ENCODE results near the gene ACADVL. TPM values are rescaled to one million over a fixed set of nuclear protein-coding genes. Genes with fewer than 3 reads are reported as not detected.

The ACADVL gene
- total RNA-seq, 1 experiment from 2014 or later: 250 TPM

DNA sequence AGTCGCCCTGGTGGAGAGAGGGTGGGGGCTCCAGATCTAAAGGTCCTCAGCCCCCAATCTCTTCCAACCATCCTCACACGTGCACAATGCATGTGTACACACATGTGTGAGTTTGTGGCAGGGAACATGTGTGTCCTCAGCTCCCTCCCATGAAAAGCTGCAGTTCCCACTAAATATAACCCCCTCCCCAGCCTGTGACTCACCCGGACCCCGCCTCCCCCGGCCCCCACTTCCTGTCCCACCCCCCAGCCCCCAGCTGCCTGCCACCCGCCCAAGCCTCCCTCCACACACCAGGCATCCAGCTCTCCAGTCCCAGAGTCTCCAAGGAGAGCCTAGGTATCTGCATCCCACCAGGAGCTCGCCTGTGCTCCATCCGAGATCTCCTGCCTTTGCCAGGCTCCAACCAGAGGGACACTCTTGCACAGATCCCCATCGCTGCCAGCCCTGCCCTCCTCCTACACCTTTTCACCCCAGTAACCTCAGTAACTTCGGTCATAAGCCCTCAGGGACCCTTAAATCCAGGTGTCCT is 4.0 kb upstream of the ACADVL start:
- DNase-seq (ENCODE audit: extremely low read depth, low read depth): no peak

DNA sequence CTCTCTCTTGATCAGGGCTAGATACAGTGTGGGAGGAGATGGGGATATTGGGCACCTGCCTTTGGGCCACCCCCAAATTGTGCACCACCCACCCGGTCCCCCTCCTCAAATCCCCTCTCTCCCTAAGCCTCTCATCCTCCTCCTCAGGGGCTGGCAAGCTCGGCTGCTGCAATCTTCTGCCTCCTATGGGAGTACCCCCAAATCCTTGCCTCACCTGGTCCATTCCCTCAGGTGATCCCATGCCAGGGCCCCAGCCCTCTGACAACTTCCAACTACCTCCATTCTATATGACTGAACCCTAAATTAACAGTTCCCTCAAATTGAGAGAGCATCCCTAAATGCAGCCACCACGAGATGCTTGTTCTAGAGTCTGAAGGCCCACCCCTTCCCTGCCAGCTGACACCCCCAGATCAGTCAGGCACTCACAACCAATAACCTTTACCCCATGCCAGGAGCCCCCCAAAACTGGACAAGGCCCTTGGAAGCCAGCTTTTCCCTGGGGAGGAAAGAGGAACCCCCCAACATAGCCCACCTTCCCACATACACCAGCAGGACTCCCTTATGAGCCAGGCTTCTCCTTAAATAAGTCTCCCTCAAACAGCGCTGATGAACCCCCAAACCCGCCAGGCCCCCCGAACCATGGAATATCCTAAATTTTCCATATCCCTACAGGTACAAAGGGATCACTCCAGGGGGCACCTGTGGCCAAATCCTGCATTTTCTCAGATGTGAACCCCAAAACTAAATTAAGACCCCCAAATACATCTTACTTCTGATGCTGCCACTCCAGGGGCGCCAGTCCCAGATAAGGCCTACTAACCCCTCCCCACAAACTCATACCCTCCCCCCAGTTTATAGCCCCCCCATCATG is 3.3 kb upstream of the ACADVL start:
- no peak for DNase-seq (ENCODE audit: extremely low read depth, low read depth)

DNA sequence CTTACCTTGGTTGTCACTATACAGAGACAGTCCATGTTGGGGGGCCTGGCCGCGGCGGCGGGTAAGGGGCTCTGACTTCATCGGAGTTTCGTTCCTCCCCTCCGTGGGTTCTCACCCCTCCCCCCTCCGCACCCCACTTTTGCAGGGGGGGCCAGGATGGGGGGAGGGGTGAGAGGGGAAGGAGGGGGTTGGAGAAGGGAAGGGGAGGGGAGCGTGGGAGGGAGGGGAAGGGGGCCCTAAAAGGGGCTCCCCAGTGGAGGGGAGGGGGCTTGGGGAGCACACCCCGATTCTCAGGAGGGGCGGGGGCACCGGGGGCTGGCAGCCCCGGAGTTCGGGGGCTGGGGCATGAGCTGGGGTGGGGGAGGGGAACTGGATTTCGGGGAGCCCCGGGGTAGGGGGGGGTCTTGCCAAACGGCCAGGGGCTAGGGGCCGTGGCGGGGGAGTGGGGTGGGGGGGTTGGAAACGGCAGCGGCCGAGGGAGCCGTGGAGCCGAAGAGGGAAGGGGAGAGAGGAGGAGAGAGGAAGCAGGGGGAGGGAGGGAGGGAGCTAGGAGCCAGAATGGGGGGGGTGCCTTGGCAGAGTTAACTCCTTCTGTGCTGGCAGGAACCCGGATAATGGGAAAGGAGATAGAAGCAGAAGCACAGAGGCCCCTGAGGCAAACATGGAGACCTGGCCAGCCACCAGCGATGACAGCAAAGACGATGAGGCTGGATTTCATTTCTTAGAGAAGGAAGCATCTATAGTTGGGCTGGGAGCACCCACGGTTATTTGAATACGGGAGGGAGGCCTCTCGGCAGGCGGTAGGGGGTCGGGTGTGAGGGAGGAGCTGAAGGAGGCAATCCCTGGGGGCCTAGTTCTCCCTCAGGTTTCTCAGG is 2.4 kb upstream of the ACADVL start:
- DNase-seq (ENCODE audit: extremely low read depth, low read depth): no peak

DNA sequence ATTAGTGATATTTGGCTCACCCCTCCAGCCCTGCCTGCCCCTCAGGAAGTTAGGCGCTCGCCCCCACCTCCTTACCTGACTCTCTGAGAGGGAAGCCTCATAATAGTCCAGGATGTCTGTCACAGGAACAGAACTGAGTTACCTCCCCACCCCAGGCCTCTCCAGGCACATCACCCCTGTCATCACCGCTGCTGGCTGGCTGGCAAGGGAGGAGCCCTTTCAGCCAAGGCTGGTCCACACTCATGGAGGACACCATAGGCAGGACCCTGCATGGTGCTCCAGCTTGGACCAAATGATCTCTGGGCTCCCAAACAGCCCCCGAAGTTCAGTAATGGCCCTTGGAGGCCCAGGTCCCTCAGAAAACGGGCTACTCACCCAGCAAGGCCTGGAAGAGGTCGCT is 1.6 kb upstream of the ACADVL start:
- DNase-seq (ENCODE audit: extremely low read depth, low read depth): no peak

DNA sequence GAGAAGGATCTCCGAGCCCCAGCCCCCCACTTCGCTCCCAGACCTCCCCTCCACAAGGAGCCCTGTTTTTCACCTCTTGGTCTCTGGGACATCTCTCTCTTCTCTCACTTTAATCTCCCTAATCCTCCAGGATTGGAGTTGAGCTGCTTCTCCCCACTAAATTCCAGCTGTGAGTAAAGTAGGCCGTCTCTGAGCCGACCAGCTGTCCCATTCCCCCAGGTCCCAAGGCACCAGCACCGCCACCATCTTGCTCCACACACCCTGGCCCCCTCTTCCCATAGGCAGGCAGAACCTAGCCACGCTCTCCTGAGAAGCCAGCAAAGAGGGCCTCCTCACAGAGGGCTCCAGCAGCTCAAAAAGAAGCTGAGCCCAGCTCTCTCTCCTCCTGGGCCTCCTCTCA is 980 bp upstream of the ACADVL start:
- DNase-seq (ENCODE audit: extremely low read depth, low read depth): no peak

DNA sequence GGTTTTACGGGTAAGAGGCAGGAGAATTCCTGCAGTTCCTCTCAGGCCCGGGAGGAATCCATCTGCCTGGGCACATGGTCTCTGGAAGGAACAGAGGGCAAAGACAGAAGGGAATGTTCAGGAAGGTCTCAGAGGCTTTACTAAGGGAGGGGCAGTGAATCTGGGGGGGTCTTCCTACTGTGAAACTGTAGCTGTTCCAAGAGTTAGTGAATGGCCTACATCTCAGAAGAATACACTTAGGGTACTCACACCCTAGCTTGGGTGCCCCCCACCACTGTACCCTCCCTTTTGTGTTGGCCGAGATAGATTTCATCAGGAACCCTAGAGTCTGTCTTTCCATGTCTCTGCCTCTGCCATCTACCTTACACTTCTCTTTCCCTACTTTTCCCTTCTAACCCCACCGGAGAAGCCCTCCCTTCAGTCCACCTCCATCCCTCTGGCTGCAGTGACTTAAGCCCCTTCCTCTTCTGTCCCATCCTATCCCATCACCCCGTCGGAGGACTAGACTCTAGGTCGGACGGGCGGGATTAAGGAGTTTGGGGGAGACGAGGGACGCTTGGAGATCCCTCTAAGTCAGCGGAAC is 418 bp upstream of the ACADVL start:
- DNase-seq (ENCODE audit: extremely low read depth, low read depth): no peak

DNA sequence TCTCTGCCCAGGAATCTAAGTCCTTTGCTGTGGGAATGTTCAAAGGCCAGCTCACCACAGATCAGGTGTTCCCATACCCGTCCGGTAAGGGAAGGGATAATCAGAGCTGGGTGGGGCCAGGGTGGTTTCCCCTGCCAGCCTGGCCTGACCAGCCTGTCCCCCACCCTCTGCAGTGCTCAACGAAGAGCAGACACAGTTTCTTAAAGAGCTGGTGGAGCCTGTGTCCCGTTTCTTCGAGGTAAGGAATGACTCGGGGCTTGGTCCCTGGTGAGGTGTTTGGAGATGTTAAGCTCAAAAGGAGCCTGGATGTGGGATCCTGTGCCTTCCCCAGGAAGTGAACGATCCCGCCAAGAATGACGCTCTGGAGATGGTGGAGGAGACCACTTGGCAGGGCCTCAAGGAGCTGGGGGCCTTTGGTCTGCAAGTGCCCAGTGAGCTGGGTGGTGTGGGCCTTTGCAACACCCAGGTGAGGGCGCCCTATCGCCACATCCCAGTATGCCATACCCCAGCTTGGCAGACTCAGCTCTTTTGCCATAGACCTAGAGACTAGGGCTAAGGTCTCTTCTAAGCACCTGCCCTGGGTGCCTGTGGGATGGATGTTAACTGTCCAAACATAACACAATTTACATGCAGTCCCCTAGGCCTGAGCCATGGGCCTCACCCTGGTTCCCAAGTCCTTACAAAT is 997 bp downstream of the ACADVL start:
- DNase-seq (ENCODE audit: extremely low read depth, low read depth): peak; percentile 74

DNA sequence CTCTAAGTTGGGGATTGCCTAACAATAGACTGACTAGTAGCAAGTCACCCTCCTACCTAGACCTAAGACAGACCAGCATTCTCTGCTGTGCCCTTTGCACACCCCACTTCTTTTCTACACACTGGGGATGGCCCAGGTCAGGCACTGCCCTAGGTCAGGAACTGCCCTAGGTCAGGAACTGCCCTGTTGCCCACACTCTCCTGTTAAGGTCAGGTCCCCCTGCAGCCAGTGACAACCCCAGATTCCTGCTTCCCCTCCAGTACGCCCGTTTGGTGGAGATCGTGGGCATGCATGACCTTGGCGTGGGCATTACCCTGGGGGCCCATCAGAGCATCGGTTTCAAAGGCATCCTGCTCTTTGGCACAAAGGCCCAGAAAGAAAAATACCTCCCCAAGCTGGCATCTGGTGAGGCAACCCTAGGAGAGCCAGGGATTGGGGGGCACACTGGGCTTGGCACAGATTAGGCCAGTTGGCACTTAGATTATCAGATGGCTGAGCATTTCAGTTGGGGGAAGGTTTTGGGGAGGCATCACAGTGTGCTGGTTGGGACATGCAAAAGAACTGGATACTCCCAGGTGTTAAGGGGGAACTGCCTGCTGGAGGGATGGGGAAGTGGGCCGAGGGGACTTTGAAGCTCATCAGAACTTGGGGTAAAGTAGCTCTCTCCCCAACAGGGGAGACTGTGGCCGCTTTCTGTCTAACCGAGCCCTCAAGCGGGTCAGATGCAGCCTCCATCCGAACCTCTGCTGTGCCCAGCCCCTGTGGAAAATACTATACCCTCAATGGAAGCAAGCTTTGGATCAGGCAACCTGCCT is 1.7 kb downstream of the ACADVL start:
- DNase-seq (ENCODE audit: extremely low read depth, low read depth): no peak

DNA sequence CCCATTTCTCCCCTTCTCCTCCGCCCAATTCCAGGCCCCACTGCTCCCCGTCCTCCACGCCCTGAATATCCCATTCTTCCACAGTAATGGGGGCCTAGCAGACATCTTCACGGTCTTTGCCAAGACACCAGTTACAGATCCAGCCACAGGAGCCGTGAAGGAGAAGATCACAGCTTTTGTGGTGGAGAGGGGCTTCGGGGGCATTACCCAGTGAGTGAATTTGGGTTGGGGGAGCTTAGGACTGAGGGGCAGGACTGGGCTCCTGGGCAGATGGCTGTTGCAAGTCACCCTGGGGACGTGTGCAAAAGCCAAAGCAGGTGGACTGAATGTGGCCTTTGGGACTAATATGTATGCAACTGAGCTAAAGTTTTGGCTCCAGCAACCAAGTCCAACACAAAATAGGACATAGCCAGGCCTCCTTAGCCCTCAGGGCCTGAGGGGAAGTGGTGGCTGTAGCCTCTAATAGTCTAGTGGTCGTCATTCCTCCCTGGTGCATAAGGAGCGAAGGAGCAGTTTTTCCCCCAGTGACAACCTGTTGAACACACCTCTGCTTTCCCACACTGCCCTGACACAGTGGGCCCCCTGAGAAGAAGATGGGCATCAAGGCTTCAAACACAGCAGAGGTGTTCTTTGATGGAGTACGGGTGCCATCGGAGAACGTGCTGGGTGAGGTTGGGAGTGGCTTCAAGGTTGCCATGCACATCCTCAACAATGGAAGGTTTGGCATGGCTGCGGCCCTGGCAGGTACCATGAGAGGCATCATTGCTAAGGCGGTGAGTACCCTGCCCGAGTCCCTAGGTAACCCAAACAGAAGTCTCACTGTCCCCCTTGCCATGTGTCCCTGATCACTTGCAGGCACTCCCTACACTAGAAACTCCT is 2.6 kb downstream of the ACADVL start:
- no peak for DNase-seq (ENCODE audit: extremely low read depth, low read depth)

DNA sequence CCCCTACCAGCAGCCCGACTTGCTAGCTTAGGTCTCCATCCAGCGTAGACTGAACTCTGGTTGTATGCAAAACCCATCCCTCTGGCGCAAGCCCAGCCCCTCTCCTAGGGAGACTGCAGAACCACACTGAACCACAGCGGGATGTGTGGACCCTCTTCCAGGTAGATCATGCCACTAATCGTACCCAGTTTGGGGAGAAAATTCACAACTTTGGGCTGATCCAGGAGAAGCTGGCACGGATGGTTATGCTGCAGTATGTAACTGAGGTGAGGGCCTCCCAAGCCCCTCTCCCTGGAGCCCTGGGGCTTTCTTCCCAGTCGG is 3.2 kb downstream of the ACADVL start:
- DNase-seq (ENCODE audit: extremely low read depth, low read depth): no peak

DNA sequence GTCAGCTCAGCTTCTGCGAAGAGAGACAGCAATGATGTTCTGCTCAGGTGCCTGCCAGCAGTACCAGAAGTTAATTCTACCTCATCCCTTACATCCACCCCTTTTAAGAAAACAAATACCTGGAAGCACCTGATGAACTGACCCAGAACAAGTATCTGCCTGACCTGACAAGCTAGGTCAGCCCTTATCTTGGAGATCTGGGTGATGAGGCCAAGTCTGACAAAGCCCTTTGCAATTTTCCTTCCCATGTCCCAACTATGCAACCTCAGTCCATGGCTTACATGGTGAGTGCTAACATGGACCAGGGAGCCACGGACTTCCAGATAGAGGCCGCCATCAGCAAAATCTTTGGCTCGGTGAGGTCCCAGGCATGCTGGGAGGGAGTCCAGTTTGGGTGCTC is 3.6 kb downstream of the ACADVL start:
- no peak for DNase-seq (ENCODE audit: extremely low read depth, low read depth)

DNA sequence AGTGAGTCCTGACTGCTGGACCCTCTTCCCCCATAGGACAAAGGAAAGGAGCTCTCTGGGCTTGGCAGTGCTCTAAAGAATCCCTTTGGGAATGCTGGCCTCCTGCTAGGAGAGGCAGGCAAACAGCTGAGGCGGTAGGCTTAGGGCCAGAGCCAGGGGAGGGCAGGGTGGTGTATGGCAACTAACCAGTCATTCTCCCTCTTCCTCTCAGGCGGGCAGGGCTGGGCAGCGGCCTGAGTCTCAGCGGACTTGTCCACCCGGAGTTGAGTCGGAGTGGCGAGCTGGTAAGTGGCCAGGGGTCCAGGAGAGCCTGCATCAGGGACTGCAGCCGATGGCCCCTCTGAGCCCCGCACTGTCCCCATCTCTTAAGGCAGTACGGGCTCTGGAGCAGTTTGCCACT is 4.4 kb downstream of the ACADVL start:
- DNase-seq (ENCODE audit: extremely low read depth, low read depth): no peak

DNA sequence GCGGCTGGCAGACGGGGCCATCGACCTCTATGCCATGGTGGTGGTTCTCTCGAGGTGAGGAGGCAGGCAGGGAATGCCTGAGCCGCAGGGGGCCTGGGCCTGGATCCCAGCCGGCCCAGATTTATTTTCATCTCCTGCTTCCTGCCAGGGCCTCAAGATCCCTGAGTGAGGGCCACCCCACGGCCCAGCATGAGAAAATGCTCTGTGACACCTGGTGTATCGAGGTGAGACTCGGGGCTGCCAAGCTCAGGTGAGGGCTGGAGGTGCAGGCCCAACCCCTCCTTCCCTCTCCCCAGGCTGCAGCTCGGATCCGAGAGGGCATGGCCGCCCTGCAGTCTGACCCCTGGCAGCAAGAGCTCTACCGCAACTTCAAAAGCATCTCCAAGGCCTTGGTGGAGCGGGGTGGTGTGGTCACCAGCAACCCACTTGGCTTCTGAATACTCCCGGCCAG is 4.9 kb downstream of the ACADVL start:
- DNase-seq (ENCODE audit: extremely low read depth, low read depth): no peak

DNA sequence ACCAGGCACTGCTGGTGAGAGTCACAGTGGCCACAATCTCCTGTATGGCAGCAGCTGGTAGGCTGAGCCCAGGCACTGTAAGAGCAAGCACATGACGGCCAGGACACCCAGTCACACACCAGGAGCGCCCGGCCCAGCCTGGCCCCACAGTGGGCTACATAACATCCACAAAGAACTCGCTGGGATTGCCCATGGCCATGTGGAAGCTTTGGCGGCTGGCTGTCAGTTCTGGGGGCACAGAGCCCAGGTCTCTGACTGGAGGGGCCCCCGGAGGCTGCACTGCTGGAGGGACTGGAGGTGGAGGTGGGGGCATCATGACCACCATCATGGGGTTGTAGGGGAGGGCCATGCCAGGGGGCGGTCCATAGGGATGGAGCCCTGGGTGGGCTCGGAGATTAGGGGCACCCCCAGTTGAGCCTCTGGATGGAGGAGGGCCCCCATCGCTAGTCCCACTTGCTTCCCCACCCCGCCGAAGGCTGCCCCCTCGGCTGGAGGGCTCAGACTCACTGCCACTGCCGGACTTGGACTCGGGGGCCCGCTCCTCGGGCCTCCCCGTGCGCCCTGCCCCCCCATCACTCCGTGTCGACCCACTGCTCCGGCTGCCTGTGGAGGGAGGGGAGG is 6.1 kb downstream of the ACADVL start:
- no peak for DNase-seq (ENCODE audit: extremely low read depth, low read depth)

DNA sequence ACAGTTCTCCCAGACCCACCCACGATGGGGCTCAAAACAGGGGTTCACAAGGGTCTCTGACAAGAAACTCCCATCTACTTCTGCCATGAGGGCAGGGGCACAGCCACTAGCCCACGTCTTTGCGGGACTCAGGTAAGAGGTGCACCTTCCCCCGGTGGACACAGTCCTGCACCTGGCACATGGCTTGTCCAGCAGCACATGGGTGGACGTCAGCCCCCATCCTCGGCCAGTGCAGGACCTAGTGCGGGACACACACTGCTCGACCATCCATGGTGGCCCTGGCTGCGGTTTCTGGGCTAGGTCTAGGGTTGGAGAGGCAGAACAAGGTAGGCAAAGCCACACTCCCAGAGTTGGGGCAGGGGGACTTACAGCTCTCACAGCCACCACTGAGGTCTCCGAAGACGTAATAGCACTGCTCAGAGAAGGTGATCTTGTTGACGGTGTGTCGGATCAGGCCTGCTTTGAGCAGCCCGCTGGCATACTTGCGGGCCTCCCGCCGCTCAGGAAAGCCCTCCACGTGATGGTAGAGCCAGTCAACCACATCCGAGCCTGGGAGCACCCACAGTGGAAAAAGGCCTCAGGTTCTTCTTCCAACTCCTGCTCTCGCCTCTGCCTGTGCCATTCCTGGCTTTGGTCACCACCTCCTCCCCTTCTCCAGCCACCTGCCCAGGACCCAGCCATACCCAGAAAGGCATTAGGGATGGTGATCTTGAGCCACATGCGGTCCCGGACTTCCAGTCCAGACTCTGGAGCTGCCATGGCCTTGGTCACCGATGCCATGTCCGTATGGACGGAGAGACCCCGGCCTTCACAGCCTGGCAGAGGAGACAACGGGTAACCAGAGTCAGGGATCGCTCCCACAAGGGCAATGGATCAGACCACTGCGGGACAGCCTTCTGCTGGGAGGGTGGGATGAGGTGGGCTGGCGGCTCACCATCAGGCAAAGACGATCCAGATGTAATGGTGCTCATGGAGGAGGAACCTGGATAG is 7.3 kb downstream of the ACADVL start:
- no peak for DNase-seq (ENCODE audit: extremely low read depth, low read depth)

DNA sequence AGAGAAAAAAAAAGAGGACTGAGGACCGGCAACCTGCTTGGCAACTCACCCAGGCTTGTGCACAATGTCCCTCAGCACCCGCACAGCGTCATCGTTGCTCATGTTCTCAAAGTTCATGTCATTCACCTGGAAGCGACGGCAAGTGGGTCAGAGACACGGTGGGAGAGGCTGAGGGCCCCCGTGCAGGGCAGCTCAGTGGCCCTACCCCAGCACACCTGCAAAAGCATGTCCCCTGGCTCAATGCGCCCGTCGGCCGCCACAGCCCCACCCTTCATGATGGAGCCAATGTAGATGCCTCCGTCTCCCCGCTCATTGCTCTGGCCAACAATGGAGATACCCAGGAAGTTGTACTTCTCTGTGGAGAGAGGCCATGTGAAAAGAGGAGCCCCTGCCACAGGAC is 9.2 kb downstream of the ACADVL start:
- no peak for DNase-seq (ENCODE audit: extremely low read depth, low read depth)

DNA sequence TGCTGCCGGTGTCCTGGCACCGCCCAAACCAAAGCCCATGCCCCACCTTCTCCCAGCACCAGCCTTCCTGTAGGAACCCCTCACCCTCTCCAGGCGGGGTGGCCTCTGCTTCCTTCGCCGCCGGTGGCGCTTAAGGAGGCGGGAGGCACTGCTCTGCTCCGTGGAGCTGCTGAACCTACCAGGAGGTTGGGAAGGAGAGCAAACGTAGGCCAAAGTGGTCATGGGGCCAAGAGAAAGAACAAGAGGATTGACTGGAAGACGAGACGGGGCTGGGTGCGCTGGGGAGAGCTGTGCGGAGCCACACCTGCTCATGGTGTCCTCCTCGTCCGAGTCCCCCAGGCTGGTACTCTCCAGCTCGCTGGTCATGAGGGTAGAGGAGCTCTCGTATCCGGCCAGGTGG is 9.8 kb downstream of the ACADVL start:
- no peak for DNase-seq (ENCODE audit: extremely low read depth, low read depth)
